GM19467 (cell line): Measurements from ENCODE around the gene TMEM39A.

Experiments used
- ATAC-seq: cut with Tn5 transposase; IDR thresholded peaks from one replicate; pipeline ENCODE4 v1.9.1; 2021; ENCODE audit warnings: mild to moderate bottlenecking, moderate library complexity; ENCODE audit not compliant: unreplicated experiment

Gene TMEM39A

DNA sequence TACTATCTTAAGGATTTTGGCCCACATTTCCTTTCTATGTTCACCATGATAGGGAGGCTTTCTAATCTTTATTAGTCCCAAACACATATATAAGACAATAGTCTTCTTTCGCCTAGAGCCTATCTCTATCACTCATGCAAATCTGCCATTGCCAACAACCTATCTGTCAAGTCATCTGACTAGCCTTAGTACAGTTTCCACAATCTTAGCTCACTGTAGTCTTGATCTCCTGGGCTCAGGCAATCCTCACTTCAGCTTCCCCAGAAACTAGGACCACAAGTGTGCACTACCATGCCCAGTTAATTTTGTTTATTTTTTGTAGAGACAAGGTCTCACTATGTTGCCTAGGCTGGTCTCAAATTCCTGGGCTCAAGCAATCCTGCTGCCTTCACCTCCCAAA, 6.9 kb downstream of the TMEM39A start:
- ATAC-seq, result no peak

DNA sequence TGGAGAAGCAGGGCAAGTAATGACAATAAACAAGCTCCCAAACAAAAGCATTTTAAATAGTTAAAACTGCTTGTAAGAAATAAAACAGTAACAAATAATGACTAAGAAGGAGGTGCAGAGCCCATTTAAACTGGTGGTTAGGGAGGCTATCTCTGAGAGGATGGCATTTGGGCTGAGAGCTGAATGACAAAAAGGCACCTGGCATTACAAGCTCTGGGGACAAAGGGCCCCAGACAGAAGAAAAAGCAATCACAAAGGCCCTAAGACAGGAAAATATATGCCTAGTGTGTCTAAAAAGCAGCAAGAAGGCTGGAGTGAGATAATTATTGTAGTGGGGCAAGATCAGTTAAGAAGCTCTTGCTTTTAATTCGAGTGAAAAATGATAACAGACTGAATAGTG, 9.6 kb downstream of the TMEM39A start:
- ATAC-seq, result no peak

DNA sequence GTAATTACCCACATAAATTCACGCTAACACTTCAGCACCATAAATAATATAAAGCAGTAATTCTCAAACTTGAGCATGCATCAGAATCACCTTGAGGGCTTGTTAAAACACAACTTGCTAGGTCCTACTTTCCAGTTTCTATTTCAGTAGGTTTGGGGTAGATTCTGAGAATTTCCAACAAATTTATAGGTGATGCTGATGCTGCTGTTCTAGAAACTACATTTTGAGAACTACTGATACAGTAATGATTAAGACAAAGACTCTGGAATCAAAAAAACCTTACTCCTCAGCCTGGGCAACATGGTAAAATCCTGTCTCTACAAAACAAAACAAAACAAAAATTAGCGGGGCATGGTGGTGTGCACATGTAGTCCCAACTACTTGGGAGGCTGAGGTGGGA, 18.8 kb downstream of the TMEM39A start:
- no peak for ATAC-seq

DNA sequence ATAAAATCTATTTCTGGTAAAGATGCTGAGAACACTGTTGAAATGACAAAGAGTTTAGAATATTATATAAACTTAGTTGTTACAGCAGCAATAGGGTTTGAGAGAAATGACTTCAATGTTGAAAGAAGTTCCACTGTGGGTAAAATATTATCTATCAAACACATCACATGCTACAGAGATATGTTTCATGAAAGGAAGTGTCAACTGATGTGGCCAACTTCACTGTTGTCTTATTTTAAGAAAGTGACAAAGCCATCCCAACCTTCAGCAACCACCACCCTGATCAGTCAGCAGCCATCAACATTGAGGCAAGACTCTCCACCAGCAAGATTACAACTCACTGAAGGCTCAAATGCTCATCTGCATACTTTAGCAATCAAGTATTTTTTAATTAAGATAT, 20.2 kb downstream of the TMEM39A start:
- no peak for ATAC-seq

DNA sequence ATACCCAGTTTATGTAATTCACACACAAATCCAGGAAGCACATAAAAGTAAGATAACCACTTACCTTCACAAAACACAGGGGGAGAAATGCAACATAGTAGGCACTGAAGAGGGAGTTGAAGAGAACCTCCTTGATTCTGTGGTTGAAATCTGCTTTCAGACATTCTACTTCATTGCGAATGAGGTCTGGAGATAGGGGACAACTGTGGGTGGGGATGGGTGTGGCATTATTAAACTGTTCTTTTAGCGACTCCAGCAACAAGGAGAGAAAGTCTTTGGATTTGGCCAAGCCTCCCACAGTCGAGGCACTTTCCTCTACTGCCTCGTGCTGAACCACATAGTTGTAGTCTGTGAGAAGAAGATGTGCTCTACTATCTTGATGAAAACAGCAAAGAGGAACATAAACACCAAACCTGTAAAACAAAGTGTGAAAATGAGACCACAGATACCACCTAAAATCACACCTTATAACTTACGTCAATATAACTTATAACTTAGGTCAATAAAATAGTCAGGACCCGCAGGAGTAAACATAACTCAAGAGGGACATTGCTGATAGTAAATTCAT, 25.6 kb downstream of the TMEM39A start:
- no peak for ATAC-seq

DNA sequence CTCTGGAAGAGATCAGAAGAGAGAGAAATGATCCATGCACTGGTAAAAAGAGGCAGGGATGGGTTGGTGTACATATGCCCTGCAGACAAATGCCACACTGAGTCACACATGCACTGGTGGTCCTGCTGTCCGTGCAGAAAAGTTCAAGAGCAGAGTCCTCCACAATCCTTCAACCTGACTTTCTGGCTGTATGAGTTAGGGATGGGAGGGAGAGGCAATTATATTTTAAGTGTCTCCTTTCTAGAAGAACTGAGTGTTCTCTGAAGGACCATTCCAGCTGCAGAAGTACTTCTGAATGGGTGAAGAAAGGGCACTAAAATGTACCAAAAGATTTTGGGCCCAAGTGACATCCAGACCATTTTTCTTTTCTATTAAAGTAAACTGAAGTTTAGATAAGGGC, 26.4 kb downstream of the TMEM39A start:
- ATAC-seq, result no peak

DNA sequence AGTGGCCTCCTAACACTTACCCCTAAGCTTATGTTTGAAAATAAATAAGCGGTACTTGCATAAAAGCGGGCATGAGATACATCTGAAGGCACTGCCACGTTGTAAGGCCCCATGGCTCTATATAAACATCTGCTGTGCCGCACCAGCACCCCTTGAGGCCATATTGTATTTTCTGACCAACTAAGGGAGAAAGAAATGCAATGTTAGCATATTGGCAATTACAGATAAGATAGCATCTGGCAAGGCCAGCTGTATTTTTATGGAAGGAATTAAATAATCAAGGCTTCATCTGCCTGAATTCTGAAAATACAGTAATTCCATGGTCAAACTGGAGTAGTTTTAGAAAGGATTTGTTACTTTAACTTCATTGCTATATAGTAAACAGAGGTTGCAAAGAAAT, 28.7 kb downstream of the TMEM39A start:
- ATAC-seq, result no peak

DNA sequence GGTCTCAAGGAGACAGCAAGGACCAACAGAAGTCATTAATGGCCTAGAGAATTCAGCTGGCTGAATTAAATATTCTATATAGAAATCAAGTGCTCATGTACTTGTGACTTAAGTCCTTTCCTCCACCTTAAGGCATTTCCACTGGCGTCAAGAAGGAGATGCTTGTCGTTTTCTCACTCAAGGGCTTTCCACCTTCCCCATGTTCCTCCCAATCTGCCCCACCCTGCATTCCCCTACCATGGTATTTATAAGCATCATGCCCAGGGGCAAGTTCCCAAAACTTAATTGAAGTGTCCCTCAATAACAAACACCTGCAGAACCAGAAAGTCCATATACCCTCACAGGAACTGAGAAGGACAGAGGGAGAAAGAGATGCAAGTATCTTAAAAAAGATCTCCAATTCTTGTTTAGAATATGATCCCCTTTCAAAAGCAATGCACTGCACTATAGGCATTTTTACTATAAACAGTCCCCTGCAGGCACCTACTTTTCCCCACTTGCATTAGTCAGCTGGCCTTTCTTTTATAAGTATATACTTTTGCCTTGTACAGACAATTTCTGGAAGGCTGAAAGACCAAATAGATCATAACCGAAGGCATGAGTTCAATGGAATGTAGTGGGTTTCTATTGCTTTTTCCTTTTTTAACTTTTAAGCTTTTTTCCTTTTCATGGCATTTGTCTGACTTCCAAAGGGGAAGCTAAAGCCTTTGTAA, 29.6 kb downstream of the TMEM39A start:
- no peak for ATAC-seq

DNA sequence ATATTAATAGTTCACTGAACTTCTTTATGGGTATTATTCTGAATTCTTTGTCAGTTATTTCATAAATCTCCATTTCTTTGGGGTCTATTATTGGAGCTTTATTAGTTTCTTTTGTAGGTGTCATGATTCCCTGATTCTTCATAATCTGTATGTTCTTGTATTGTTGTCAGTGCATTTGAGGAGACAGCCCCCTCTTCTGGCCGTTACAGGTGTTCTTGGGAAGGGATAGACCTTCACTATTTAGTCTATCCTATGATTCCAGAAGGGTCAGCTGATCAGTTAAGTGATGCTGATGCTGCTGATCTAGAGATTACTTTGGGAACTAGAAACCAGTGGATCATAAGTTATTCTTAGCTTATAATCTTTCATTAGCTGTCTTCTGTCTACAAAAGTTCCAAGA, 34.9 kb downstream of the TMEM39A start:
- no peak for ATAC-seq

DNA sequence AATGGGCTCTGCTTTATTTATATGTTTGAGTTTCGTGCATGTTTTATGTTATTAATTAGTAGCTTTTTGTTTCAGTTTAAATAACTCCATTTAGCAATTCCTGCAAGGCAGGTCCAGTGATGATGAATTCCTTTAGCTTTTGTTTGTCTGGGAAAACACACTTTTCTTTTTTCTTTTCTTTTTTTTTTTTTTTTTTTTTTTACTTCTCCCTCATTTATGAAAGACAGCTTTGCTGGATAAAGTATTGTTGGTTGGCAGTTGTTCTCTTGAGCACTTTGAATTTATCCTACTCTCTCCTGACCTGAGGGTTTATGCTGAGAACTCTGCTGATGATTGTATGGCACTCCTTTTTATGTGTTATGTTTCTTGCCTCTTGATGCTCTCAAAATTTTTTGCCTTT, 35.7 kb downstream of the TMEM39A start:
- ATAC-seq, result no peak

DNA sequence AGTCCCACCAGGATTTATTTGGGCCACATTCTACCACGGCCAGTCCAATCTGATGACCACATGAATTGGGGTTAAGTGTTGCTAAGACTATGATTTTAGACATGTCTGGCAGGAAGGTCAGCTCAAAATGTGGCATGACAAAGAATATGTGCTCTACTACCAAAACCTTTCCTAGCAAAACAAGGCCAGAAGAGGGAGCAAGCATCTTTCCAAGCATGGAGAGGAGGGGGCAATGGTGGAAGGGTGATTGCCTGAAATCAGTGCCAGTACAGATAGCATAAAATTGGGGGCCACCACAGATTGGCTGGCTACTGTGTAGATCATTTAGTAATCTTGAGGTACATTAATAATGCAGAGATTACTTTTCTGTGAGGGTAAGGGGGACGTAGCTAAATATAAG, 43.2 kb downstream of the TMEM39A start:
- no peak for ATAC-seq

DNA sequence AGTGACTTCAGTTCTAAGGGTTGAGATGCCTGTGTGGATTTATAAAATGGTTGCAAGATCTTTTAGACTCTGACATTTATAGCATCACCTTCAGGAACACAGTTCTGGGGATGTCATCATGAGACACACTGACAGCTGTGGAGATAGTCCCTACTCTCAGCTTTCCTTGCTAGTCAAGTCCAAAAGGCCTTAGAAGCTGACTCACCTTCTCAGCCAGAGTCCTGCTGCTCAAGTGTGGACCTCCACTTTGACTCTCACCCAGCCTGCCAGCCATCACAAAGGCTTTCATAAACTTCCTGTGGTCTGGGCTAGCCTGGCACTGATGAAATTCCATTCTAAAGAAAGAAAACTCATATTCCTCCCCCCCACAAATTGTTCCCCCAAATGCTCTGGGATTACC, 44.8 kb downstream of the TMEM39A start:
- ATAC-seq, result no peak

DNA sequence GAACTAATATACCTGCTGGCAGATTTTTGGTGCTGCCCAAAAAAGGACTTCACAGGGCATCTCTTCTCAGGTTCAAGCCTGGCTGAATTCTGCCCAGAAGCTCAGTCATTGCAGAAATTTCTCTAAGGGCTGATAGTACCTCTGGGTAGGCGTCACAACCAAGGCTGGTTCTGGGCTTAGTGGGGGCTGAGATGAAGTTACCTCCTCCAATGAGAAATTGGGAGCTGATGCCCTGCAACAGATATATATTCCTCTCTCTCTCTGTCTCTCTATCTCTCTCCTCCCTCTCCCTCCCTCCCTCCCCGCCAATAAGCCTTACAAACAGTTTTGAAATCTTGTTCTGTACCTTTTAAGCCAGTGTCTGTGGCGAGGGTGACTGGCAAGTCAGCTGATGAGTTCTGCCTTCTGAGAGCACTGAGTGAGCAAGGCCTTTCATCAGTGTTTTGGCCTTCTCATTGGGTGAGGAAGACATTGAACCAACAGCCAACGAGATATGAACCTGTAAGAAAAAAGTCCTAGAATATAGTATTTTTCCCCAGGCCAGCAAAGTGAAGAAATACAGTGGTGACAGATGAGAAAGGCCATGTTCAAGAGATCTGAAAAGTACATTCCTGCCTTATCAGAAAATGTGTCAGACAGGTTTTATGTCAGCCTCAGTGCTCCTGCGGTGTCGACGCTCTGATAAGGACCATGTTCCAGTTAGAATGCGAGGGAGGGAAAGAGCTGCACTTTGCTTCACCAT, 45.5 kb downstream of the TMEM39A start:
- ATAC-seq, result no peak

DNA sequence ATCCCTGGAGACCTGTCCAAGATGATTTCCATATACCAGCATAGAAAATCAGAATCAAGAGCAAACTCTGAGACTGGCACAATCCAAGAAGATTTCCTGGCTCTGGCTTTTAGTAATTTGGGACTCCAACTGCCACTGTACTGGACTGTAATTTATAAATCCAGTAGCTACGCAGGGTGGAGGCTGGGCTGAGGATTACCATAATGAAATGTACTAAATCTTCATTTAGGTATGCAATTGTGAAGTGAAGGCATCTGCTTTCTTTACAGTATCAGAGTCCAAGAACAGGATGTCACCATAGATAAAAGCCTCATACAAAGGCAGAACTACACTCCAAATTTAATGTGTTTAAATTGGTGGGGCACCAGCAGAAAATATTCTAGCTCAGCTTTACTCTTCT, 46.5 kb downstream of the TMEM39A start:
- no peak for ATAC-seq

DNA sequence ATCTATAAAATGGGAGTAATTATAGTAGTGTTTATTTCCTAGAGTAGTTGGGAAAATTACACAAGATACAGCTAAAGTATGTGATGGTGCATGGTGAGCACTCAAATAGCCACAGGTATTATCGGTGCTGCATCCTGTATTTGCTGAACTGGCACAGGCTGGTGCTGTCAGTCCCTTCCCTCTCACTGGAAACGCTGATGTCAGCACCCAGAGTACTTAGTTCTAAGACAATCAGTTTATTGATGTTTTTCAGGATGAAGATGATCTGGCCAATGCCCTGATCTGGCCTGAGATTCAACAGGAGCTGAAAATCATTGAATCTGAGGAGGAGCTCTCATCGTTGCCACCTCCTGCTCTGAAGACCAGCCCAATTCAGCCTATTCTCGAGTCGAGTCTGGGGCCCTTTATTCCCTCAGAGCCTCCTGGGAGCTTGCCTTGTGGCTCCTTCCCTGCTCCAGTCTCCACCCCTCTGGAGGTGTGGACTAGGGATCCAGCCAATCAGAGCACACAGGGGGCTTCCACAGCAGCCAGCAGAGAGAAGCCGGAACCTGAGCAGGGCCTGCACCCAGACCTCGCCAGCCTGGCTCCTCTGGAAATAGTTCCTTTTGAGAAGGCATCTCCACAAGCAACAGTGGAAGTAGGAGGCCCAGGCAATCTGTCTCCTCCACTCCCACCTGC, 49.7 kb downstream of the TMEM39A start:
- no peak for ATAC-seq

DNA sequence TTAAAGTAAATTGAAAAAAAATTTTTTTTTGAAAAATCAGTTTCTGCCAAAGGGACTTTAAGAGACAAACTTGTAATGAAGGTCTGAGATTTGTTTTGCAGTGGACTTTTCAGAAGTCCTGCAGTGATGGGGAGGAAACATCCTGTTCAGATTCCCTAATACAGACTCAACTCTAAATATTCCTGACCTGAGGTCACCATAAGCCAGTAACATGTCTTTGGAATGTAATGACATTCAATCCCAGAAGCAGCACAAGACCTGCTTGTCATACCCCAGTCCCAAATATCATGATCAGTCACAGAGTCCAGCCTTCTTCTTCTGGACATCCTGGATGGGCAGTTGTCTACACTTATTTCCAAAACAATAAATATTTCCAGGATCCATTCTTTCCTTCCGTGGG, 53.6 kb downstream of the TMEM39A start:
- no peak for ATAC-seq

DNA sequence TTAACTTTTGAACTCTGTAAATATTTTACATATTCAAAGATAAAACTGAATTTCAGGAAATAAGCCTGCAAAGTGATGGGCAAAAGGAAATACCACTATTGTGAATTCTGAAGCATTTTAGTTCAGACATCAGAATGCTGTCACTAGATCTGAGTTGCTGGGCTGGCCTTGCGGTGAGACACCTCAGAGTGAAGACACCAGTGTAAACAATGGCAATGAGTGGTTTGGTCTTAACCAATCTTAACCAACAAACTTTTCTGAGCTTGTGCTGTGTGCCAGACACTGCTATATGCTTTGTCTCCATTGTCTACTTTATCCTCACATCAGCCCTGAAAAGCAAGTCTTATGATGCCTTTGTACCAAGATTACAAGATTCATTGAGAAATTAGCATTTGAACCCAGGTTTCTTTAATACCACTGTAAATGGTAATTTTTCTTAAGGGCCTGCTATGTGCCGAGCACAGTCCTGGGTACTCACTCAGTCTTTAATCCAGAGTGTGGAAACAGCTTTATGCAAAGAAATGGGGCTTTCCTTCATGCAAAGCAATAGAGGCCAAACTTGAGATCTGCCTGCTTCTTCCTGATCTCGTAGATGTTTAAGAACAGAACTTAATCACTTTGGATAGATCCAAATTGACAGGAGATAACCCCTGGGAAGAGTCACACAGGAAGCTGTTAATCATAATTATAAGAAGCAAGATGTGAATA, 55.0 kb downstream of the TMEM39A start:
- no peak for ATAC-seq

DNA sequence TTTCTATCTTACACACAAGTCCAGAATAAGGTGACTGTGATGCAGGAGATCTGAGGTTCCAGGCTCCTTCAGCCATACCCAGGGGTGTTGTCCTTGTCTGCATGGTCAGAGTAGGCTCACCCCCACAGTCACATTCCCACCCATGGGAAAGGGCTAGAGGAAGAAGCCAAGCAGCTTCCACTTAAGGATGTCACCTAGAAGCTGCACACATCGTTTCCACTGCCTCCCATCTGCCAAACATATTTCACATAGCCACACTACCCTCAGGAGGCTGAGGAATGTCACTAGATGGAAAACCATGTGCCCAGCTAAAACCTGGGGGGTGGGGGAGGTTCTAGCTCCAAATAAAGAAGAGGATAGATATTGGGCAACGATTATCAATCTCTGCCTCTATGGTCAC, 58.1 kb downstream of the TMEM39A start:
- no peak for ATAC-seq

DNA sequence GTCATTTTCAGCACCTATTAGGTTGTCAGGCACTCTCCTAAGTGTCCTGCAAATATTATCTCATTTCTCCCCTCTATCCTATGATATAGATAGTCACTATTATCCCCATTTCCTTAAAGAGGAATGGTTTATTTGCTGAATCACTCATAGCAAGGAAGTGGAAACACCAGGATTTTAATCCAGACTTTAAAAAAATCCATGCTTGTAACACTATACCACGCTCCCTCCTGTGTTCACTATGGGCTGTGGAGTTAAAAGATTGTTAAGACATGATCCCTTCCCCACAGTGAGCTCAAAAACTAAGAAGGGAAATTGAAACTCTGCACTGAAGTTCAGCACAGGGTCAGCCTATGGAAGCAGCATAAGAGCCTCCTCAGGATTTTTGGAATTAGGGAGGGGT, 60.2 kb downstream of the TMEM39A start:
- no peak for ATAC-seq

DNA sequence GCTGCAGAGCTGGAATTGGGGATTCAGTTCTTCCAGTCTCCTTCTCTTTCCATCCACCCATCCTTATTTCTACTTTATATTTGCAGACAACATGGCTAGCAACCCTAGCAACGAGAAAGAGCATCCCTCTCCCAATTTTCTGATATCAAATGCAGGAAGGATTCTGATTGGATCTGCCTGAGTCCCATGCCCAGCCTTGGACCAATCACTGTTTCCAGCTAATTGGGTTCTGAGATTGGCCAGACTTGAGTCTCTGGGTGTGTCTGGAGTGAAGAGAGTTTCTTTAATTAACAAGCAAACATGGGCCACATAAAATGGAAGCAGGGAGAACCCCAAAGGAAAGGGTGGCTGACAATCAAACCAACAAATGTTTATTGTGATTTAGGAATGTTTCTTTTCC, 60.6 kb downstream of the TMEM39A start:
- ATAC-seq, result no peak
